Calu3 (cell line): Measurements from ENCODE around the gene DGAT2. TPM values are rescaled to one million over a fixed set of nuclear protein-coding genes. Genes with fewer than 3 reads are reported as not detected.

ENCODE experiments used
- BruUV-seq: library from RNA; stranded (reverse); fragments of 400-500 nt; replicated peaks from 2 replicates; lab custom pipeline; 2021; lab: Mats Ljungman, UMichigan
- CTCF ChIA-PET: fragments of 300-600 bp; sonication (Branson Sonifier 250); formaldehyde crosslinking; loops from one replicate; lab custom pipeline; 2022; ENCODE audit warnings: antibody characterized with exemption; lab: Charles Lee
- DNase-seq: peaks from one replicate; pipeline ENCODE4 v3.0.0; 2022
- H3K27ac Mint-ChIP-seq: one replicate; pipeline ENCODE4 v1.8.0; 2022; ENCODE audit warnings: mixed read lengths; ENCODE audit not compliant: unreplicated experiment
- H3K27me3 Mint-ChIP-seq: one replicate; pipeline ENCODE4 v1.8.0; 2022; ENCODE audit warnings: mixed read lengths; ENCODE audit not compliant: unreplicated experiment
- H3K36me3 Mint-ChIP-seq: one replicate; pipeline ENCODE4 v1.8.0; 2022; ENCODE audit warnings: mild to moderate bottlenecking, moderate library complexity, mixed read lengths; ENCODE audit not compliant: insufficient read depth, unreplicated experiment
- H3K4me1 Mint-ChIP-seq: one replicate; pipeline ENCODE4 v1.8.0; 2022; ENCODE audit warnings: mild to moderate bottlenecking, low read depth, mixed read lengths; ENCODE audit not compliant: unreplicated experiment
- H3K4me3 Mint-ChIP-seq: one replicate; pipeline ENCODE4 v1.8.0; 2022; ENCODE audit warnings: mild to moderate bottlenecking, low read depth, moderate library complexity, mixed read lengths; ENCODE audit not compliant: unreplicated experiment
- H3K9me3 Mint-ChIP-seq: one replicate; pipeline ENCODE4 v1.8.0; 2022; ENCODE audit warnings: low read depth, mixed read lengths; ENCODE audit not compliant: unreplicated experiment
- CTCF ChIP-seq: fragments of 200-600 bp; IDR thresholded peaks from one replicate; pipeline ENCODE4 v1.8.0; 2022; ENCODE audit warnings: antibody characterized with exemption; ENCODE audit not compliant: unreplicated experiment
- intact Hi-C: fragments of 100-400 bp; cut with micrococcal nuclease; formaldehyde crosslinking; loops from one replicate; pipeline ENCODE4 v1.10.0; 2022; ENCODE audit not compliant: unreplicated experiment
- total RNA-seq: library from RNA; stranded (reverse); gene quantifications from 2 replicates; pipeline ENCODE4 v1.2.3, GENCODE V29; 2022

DGAT2 gene
- total RNA-seq, 1 experiment from 2014 or later, result 3.9 TPM

- Mint-ChIP-seq H3K4me1 (peaks cover 13% of the 10 kb centered on the region), H3K4me3 (no peak overlapping the region), H3K36me3 (no peaks in the 10 kb centered on the region), H3K9me3 (no peaks in the 10 kb centered on the region), H3K27ac (no peak overlapping the region), H3K27me3 (no peaks in the 10 kb centered on the region)
- intact Hi-C loops, result no loop called here
- no peak for DNase-seq
- no peak for TF ChIP-seq CTCF
- CTCF ChIA-PET, result no interaction called here
- BruUV-seq, result no TSS peak
Observed at GRCh38 chr11:75793966-75794365, 25.4 kb downstream of the DGAT2 start.

- no peaks in the 10 kb centered on the region for H3K36me3 Mint-ChIP-seq
- peaks cover 13% of the 10 kb centered on the region for H3K4me1 Mint-ChIP-seq
- H3K9me3 Mint-ChIP-seq, result no peaks in the 10 kb centered on the region
- BruUV-seq, result no TSS peak
- TF ChIP-seq CTCF, result no peak
- intact Hi-C loops, result no loop called here
- no peak for DNase-seq
- no peaks in the 10 kb centered on the region for H3K27me3 Mint-ChIP-seq
- CTCF ChIA-PET, result no interaction called here
- no peak overlapping the region for H3K4me3 Mint-ChIP-seq
- no peak overlapping the region for H3K27ac Mint-ChIP-seq
Observed at GRCh38 chr11:75795276-75796090, 26.9 kb downstream of the DGAT2 start.

GRCh38 chr11:75796091-75796435, 27.5 kb downstream of the DGAT2 start:
- no peaks in the 10 kb centered on the region for H3K27me3 Mint-ChIP-seq
- no peak overlapping the region for H3K27ac Mint-ChIP-seq
- TF ChIP-seq CTCF, result no peak
- BruUV-seq, result no TSS peak
- H3K4me1 Mint-ChIP-seq, result peaks cover 9% of the 10 kb centered on the region
- no peak overlapping the region for H3K4me3 Mint-ChIP-seq
- no peak for DNase-seq
- no peaks in the 10 kb centered on the region for H3K36me3 Mint-ChIP-seq
- intact Hi-C loops, result no loop called here
- CTCF ChIA-PET, result no interaction called here
- no peaks in the 10 kb centered on the region for H3K9me3 Mint-ChIP-seq

GRCh38 chr11:75797116-75797515, 28.5 kb downstream of the DGAT2 start:
- intact Hi-C loops, result no loop called here
- Mint-ChIP-seq H3K9me3 (no peaks in the 10 kb centered on the region), H3K27me3 (no peaks in the 10 kb centered on the region), H3K27ac (no peak overlapping the region), H3K4me1 (no peaks in the 10 kb centered on the region), H3K36me3 (no peaks in the 10 kb centered on the region), H3K4me3 (no peak overlapping the region)
- no peak for TF ChIP-seq CTCF
- DNase-seq, result no peak
- CTCF ChIA-PET, result no interaction called here
- no TSS peak for BruUV-seq
